GM13976 (cell line): Measurements from ENCODE around the gene BTN2A1.

Experiments used
- DNase-seq: peaks from one replicate; pipeline ENCODE4 v3.0.0; 2012; ENCODE audit warnings: low spot score
- CTCF ChIP-seq: IDR thresholded peaks from 2 replicates; pipeline ENCODE4 v1.5.1; 2012; ENCODE audit warnings: borderline replicate concordance, mild to moderate bottlenecking; ENCODE audit not compliant: insufficient read depth; ENCODE audit errors: extremely low read depth, missing control alignments, control extremely low read depth
- in situ Hi-C: fragments of 300-500 bp; cut with MboI; formaldehyde crosslinking; loops from one replicate; pipeline ENCODE4 v1.12.0; 2022; ENCODE audit warnings: low sequenced_read_pairs, mixed read lengths, inconsistent platforms; ENCODE audit not compliant: unreplicated experiment

Gene BTN2A1

DNA sequence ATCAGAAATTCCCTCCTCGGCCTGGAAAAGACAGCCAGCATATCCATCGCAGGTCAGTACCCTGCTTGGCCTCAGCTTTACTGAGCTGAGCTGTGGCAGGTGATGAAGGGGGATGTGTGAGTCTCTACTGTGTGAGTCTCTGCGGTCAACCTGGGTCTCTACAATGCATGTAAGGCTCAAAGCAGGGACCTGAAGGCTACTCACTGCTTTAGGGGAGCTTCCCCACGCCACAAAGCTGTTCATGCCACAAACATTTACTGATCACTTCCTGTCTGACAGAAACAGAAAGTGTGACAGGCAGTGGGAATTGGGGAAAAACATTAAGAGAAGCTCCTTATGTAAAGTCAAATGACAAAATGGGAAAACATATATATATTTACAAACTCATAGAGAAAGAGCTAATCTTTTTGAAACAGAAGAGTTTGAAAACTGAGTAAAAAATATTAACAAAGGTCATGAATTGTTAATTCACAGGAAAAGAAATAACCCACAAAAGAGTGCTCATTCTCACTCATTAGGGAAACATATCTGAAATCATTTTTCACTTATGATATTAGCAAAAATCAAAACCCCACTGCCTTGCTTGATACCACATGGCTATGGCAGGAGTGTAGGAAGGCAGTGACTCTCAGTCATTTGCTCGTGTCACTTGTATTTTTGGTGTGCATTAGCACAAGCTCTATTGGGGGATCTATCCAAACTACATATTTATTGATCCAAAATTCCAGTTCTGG, 11.7 kb upstream of the BTN2A1 start:
- DNase-seq, result peak; percentile 65
- TF ChIP-seq CTCF, result no peak
- in situ Hi-C loops, result no loop called here

- DNase-seq, result no peak
- in situ Hi-C loops, result no loop called here
- TF ChIP-seq CTCF, result no peak
These were observed 10.5 kb upstream of the BTN2A1 start for GRCh38 chr6:26447257-26447656.

DNA sequence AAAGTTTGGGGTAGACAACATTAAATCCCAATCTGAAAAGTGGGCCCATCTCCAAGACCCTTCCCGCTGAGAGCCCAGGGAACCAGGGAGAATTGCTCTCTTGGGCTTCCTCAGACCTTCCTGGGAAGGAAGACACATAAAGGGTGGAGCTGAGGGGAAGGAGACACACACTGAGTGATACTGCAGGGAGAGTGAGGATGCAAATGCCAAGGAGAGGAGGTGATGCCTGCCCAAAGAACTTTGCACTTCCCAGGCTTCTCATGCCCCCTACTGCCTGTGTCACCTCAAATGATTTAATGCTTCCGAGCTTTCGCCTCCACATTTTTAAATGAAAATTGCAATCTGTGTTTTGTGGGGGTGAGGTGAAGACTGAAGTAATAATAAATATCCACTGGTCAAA, 7.5 kb upstream of the BTN2A1 start:
- no peak for TF ChIP-seq CTCF
- no peak for DNase-seq
- in situ Hi-C loops, result no loop called here

DNA sequence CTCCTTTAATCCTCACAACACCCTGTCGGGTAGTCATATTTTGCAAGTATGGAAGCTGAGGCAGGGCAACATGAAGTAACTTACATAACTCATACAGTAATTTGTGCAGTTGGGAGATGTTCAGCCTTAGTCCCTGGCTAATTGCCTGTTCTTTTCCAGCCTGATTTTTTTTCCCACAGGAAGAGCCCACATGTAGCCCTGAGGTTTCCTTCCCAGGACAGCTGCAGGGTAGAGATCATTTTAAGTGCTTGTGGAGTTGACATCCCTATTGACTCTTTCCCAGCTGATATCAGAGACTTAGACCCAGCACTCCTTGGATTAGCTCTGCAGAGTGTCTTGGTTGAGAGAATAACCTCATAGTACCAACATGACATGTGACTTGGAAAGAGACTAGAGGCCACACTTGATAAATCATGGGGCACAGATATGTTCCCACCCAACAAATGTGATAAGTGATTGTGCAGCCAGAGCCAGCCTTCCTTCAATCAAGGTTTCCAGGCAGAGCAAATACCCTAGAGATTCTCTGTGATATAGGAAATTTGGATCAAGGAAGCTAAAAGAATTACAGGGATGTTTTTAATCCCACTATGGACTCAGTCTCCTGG, 5.0 kb upstream of the BTN2A1 start:
- in situ Hi-C loops, result no loop called here

DNA sequence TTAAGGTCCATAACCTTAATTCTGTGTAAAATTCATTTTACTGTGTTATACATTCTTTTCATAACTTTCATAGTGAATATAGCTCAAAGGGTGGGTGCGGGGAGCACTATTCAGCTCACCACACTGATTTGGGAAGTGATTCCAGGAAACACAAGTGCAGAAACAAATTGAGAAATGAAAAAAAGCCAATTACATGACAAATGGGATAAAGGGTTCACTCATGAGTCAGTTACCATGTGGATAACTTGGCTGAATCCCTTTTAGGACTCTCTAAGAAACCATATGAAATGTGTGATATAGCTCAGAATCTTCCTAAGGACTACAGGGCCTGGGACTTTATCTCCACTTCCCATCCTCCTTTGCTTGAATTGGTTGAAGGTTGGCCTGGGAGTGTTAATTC, 3.1 kb upstream of the BTN2A1 start:
- in situ Hi-C loops, result no loop called here
- DNase-seq, result no peak
- no peak for TF ChIP-seq CTCF

More for the DNA sequence above, 5.0 kb upstream of the BTN2A1 start:
- no peak for DNase-seq
- TF ChIP-seq CTCF, result no peak

DNA sequence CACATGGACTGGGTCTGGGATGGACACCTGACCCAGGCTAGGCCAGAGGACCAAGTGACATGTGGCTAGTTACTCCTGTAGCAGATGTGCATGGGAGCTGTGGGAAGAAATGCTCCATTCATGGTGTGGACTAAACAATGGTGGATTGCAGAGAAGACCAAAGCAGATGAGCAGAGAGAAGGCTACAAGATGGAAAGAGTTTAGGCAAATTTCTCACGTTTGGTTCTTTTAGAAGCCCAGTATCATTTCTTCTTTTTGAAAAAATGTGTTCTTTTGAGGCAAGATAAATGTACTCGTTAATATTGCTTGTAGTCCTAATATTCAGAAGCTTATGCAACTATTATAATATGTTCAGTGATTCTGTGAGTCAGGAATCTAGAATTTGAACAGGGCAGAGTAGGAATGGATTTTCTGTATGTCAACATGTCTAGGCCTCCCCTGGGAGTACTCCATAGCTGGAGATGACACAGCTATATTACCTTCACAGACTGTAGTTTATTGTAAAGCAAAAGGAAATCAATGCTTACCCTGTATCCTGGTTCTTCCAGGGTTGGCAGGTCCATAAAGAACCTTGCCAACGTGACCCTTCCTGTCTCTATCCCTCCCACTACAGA, 2.3 kb upstream of the BTN2A1 start:
- in situ Hi-C loops, result no loop called here
- no peak for TF ChIP-seq CTCF
- no peak for DNase-seq
